NCI-H526 treated with DMSO at 0.1 percent for 48 hours (cell line): ENCODE data around the gene ANKRD44.

ENCODE experiments used
- DNase-seq: peaks from one replicate; lab custom pipeline; 2025; lab: John Stamatoyannopoulos, UW

The ANKRD44 gene

DNA sequence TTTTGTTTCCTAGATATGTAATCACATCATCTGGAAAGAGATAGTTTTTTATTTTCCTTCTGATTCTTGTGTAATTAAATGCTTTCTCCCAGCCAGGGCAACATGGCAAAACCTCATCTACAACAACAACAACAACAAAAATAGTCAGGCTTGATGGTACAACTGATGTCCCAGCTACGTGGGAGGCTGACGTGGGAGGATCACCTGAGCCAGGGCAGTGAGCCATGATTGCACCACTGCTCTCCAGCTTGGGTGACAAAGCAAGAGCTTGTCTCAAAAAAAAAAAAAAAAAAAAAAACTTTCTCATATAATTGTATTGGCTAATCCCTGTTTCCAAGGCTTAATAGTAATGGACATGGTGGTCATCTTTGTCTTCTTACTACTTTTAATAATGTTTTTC lies 357.6 kb downstream of the ANKRD44 start:
- DNase-seq: no peak

DNA sequence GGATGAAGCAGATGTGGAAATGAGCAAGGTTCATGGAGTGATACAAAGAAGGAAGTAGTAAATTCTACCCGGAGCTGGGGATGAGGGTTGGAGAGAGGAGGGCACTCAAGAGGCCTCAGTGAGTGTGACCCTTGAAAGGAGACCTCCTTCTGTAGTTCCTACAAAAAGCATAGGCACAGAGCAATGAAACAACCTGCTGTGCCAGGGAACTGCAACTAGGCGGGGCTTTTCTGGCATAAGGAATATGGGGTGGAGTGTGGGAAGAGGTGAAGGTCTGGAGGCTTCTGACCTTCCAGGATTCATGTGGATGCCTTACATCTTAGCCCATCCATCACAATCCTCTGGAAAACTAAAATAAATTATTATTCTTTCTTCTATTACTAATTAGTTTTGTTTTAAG lies 358.6 kb downstream of the ANKRD44 start:
- DNase-seq: no peak

GRCh38 chr2:196949116-196949515 lies 361.5 kb downstream of the ANKRD44 start:
- DNase-seq: no peak

DNA sequence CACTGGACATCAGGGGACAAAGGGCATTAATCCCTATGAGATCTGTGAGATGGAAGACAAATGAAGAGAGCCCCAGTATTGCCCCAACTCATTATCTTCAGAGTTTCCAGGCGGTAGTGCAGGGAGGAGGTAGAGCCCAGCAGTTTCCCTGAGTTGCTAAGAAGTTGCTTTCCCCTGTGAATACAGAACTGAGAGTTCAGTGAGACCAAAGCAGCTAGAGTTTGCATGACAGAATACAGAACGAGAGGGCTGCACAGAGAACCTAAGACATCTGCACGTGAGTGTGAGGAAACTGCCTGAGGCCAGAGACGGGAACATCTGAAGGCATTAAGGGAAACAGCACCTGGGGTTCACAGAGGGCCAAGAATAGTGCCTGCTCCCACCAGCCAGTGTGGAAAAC lies 366.0 kb downstream of the ANKRD44 start:
- no peak for DNase-seq

DNA sequence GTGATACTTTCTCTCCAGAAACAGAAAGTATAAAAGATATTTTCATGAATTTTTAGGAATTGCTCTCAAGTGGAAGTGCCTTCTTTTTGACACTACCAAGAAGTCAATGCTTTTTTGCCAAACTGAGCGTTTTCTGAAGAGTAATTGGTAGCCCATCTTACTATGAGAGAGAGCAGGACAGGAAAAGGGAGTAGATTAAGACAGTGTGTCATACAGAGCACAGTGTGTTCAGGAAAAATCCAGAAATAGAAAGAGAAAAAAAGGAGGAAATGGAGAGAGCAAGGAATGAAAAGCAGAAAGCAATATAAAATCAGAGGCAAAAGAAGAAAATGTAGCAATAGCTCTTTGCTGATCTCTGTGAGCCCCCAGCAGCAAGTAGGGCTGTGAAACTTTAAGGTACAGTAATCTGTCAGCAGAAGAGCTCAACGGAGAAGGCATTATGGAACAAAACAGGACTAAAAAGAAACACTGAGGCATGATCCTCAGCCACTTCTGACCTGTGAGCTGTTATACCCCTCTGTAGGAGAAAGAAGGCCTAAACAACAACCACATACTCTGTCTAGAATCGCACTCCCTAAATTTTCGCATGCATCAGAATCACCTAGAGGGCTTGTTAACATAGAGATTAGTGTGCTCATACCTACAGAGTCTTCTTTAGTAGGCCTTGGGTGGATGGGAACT lies 369.0 kb downstream of the ANKRD44 start:
- no peak for DNase-seq

DNA sequence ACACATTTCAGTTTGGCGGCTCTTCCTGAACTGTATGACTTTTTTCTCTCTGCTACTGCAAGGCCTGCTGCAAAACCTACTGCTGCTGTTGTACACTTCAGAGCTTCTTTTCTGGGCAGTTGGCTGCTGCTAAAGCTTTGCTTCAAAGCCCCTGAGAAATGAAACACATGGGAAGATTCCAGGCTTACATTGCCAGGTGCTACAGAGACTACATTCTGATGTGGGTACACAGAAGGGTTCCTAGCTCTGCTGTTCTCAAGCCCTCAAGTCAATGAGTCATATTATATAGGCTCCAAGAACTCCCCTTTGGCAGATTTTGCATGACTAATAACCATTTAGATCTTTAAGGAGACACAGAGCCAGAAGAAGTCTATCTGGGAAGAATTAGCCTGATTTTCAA lies 371.2 kb downstream of the ANKRD44 start:
- DNase-seq: no peak
